Measurements from ENCODE around the gene ZNF396.
A peak's percentile ranks its signal among the peaks of the same experiment; 100 is the strongest.

ZNF396 gene

DNA sequence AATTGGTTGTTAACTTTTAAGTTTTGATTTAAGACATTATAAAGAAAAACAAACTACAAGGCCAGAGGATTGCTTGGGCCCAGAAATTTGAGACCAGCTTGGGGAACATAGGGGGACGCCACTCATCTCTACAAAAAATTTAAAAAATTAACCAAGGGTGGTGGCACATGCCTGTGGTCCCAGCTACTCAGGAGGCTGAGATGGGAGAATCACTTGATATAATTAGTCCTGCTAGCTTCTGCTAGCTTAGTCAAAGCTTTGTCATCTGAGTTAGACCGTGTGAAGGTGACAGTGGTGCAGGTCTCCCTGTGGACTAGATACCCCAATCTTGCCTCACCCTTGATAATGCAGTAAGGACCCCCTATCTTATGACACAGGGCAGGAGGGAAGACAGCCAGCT is 6.0 kb upstream of the ZNF396 start:
- DNase-seq (ENCODE audit: low read depth in 2 of 2), result no peak

- DNase-seq (ENCODE audit: low read depth in 2 of 2), result no peak
These were observed 2.3 kb upstream of the ZNF396 start for GRCh38 chr18:35379421-35379820.

DNA sequence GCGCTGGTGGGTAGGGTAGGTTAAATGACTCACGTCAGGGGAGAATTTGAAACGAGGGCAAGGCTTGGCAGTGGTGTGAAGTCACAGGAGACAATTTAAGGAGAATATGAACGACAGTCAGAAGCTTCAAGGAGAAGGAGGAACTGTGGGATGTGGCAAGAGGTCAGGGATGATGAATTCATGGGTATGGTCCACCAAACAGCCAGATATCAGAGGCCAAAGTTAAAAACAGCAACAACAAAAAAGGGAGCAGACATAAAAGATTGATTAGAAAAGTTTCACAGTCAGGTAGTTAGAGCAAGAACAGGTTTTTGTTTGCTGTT is 1.4 kb upstream of the ZNF396 start:
- DNase-seq (ENCODE audit: low read depth in 2 of 2), result no peak

GRCh38 chr18:35377875-35378573 is 887 bp upstream of the ZNF396 start:
- no peak for DNase-seq (ENCODE audit: low read depth in 2 of 2)

- DNase-seq (ENCODE audit: low read depth in 2 of 2), result peak in 1 of 2 donors; percentile 6
These were observed 770 bp downstream of the ZNF396 start for GRCh38 chr18:35376393-35376741.

DNA sequence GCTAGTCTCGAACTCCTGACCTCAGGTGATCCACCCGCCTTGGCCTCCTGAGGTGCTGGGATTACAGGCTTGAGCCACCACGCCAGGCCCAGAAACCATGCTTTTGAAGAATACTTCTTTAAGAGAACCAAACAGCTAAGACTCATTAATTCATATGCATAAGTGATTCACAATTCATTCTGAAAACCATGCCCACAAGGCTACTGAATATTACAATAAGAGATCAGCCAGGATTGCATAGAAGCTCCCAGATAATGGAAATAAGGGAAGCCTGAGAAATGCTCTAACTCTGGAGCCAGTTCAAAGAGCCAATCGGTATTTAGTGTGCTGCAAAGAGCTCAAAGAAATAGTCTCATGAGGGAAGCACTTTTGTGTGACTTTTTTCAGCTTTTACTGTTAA is 2.4 kb downstream of the ZNF396 start:
- DNase-seq (ENCODE audit: low read depth in 2 of 2), result no peak

GRCh38 chr18:35371412-35372195 is 5.5 kb downstream of the ZNF396 start:
- DNase-seq (ENCODE audit: low read depth in 2 of 2), result no peak

- DNase-seq (ENCODE audit: low read depth in 2 of 2), result no peak
These were observed 8.0 kb downstream of the ZNF396 start for GRCh38 chr18:35369126-35369525.

DNA sequence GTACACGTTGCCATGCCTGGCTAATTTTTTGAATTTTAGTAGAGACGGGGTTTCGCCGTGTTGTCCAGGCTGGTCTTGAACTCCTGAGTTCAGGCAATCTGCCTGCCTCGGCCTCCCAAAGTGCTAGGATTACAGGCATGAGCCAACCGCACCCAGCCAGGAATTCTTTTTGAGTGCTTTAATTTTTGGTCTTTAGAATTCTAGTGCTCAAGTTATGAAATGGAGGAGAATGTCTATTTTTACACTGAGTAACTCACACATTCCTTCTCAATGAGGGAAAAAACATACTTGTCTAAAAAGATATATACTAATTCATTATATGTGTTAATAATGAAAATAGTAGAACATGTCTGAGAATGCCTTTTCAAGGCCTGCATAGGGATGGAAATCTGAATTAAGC is 8.5 kb downstream of the ZNF396 start:
- no peak for DNase-seq (ENCODE audit: low read depth in 2 of 2)

GRCh38 chr18:35362531-35362930 is 14.6 kb downstream of the ZNF396 start:
- DNase-seq (ENCODE audit: low read depth in 2 of 2), result no peak

DNA sequence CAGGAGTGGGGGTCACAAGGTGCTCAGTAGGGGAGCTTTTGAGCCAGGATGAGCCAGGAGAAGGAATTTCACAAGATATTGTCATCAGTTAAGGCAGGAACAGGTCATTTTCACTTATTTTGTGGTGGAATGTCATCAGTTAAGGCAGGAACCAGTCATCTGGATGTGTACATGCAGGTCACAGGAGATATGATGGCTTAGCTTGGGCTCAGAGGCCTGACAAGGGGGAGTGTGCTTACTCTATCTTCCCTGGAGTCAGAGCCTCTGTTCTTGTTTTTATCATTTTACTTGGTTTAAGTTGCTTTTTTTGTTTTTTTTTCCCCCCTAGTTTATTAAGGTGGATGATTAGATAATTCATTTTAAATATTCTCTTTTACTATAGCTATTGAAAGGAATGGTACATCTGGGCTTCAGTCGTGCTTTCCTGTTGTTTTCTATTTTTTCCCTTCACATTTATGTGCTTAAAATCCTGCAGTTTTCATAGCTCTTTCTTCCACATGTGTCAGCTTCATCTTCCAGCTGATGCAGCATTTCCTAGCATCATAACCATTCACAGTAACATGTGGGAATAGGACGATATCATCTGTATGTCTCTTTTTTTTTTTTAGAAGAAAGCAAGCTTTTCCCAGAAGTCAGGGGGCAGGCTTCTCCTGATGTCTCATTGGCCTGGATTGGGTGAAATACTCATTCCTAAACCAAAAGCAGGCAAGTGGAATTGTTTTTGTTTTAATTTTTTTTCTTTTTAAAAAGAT is 15.4 kb downstream of the ZNF396 start:
- DNase-seq (ENCODE audit: low read depth in 2 of 2), result no peak

DNA sequence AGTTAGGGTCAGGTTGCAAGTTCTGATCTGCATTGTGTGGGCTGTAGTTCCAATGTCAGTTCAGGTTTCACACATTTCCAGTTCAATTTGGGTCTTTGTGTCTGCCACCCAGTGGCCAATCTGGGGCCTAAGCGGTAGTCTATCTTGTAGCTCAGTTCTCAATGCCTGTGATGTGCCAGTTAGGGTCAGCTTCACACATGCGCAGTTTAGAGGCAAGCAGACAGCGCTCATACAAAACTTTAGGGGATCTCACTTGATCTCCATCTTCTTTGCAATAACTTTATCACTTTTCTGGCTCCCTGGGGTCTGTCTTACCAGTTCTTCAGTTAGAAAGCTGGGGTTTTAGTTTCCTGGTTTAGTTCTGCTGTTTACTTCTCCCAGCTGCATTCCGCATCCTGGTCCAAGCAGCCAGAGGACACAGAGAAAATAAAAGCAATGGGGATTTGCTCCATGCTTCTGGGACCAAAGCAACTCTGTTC is 22.0 kb downstream of the ZNF396 start:
- DNase-seq (ENCODE audit: low read depth in 2 of 2), result peak in 1 of 2 donors; percentile 19

DNA sequence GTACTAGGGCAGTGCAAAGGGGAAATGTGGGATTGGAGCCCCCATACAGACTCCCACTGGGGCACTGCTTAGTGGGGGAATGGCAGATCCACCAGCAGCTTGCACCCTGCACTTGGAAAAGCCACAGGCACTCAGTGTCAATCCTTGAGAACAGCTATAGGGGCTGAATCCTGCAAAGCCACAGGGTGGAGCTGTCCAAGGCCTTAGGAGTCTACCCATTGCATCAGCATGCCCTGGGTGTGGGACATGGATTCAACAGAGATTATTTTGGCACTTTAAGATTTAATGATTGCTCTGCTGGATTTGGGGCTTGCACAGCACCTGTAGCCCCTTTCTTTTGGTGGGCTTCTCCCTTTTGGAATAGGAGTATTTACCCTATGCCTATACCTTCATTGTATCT is 24.4 kb downstream of the ZNF396 start:
- DNase-seq (ENCODE audit: low read depth in 2 of 2), result no peak

GRCh38 chr18:35352283-35352682 is 24.9 kb downstream of the ZNF396 start:
- no peak for DNase-seq (ENCODE audit: low read depth in 2 of 2)

- DNase-seq (ENCODE audit: low read depth in 2 of 2), result no peak
These were observed 29.1 kb downstream of the ZNF396 start for GRCh38 chr18:35348001-35348400.

DNA sequence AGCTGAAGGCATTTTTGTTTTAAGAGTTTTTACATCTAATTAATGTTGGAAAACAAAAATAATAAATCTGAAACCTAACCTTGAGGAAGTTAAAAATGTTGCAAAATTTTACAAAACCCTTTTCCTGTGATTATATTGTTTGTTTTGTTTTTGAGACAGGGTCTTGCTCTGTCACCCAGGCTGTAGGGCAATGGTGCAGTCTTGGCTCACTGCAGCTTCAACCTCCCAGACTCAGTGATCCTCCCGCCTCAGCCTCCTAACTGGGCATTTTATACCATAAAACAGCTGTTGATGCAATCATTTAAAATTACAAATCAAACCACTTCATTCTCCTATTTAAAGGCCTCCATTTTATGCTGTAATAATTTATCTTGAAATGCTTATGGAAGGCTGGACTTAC is 31.2 kb downstream of the ZNF396 start:
- DNase-seq (ENCODE audit: low read depth in 2 of 2), result no peak

DNA sequence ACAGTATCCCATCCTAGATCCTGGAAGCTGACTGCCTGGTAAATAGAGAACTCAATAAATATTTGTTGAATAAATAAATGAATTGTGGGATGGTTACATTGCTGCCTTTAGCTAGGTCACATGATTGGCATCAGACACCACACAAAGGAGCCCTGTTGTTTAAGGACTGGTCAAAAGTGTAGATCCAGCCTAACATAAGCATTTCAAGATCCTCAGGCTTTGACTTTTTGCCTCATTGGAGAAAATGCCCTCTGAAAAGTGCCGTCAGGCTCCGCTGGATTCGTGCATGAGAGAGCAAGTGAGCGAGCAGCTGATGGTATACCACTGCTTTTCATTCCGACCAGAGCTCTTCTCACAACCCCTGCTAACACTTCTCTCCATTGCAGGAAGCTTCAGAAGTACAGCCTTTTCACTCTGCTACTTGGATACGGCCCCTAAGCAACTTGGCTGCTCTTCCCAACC is 31.6 kb downstream of the ZNF396 start:
- no peak for DNase-seq (ENCODE audit: low read depth in 2 of 2)

- DNase-seq (ENCODE audit: low read depth in 2 of 2), result no peak
These were observed 32.2 kb downstream of the ZNF396 start for GRCh38 chr18:35344736-35345459.

DNA sequence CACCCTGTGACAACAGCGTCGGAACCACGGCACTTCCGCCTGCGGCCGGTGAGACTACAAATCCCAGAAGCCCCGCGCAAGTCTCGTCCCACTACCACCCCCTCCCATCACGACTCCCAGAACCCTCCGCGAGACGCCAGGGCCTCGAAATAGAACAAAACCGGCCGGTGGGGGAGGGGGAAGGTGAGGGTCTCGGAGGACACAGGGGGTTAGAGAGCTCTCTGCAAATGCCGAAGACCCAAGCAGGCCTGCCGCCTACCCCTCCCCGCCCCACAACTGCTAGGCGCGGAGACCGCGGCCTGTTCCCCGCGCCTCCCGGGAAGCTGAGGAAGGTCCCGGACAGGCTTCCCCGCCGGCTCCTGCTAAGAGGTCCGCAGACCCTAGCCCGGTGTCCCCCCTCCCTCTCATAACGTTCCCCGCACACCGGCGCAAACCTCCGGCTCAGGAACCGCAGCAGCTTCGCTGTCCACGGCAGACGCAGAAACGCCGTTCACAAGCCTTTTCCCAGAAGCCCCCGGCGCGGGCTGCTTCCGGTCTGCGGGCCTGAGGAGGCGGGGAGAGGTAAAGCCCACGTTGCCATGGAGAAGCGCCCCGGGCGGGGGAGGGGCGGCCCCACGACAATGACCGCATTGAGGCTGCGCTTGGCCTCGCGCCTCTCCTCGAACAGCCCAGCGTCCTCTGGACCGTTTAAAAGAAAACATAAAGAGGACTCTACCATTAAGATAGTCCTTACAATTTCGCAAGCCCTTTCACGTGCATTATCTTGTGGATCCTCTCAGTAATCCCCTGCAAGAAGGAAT is 33.0 kb downstream of the ZNF396 start, which contains the start of gene ZNF24:
Gene ZNF24 (minus strand): TSS at position 485 of the 800 bp plus-strand sequence. CDS start 3,770 bp downstream, outside the sequence.
- DNase-seq (ENCODE audit: low read depth in 2 of 2), result peak; percentile 86 to 89

DNA sequence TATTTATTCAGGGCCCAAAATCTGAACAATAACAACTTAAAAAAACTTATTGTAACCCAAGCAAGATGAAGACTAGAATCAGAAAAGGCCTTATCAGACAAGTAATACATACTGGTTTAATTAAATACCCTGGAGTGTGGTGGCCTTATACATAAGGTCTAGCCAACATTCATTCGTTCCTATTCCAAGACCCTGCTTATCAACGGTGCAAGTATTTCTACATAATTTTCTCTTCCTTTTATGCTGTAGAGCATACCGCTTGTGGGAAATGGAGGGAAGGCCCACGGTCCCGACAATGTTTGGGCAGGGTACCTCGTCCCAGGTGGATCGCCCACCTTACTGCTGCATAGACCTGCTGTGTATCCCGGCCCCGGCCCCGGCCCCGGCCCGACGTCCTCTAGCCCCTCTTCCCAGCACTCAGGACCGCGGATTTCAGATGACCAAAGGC is 33.6 kb downstream of the ZNF396 start:
- DNase-seq (ENCODE audit: low read depth in 2 of 2), result no peak

DNA sequence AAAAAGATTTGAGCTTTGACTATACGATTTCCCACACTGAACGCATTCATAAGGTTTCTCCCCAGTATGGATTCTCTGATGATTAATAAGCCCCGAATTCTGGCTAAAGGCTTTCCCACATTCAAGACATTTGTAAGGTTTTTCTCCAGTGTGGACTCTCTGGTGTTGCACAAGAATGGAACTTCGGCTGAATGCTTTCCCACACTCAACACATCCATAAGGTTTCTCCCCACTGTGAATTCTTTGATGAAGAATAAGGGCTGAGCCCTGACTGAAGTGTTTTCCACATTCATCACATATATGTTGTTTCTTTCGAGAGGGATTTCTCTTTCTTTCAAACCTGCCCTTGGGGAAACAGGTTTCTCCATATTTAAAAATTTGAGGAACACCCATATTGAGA is 39.9 kb downstream of the ZNF396 start:
- no peak for DNase-seq (ENCODE audit: low read depth in 2 of 2)
